ENCODE results near the gene ATXN8OS.

- TF ChIP-seq CTCF (IDR thresholded peaks at IDR 0.05) (no peak), EZH2 (IDR thresholded peaks at IDR 0.05; ENCODE audit: borderline replicate concordance, insufficient read depth, low read depth, low read length, poor library complexity, severe bottlenecking) (no peak)
Observed at GRCh38 chr13:70107125-70107497, 515 bp upstream of the ATXN8OS start.

Data from B cell (primary cell).